Right lobe of liver (tissue), 4 donors: ENCODE results near the gene LIN9.

Experiments used
- CTCF ChIP-seq, 4 donors: fragments of 200-600 bp in 3 of 4; fragments of 450-650 bp in 1 of 4; IDR thresholded peaks; one replicate each; pipeline versions ENCODE4 v1.5.1 to v1.8.0; 2016 to 2022; ENCODE audit warnings: antibody characterized with exemption in 4 of 4, mild to moderate bottlenecking in 2 of 4
- POLR2A ChIP-seq: fragments of 450-650 bp; IDR thresholded peaks from one replicate; pipeline ENCODE4 v1.6.1; 2017; ENCODE audit warnings: antibody characterized with exemption, mild to moderate bottlenecking
- donor health status: DM: no; HTN: no; CAD: no.
- donor health status: DM: no; HTN: no; CAD: no.
- donor health status: DM: no; HTN: yes; CAD: no.

GRCh38 chr1:226335661-226336060 lies 26.7 kb upstream of the LIN9 start:
- TF ChIP-seq CTCF (IDR thresholded peaks at IDR 0.05) (no peak), POLR2A (no peak)
